ENCODE results near the gene ARFGEF3.

The ARFGEF3 gene

GRCh38 chr6:138211048-138211581, 49.4 kb downstream of the ARFGEF3 start:
- no peak for TF ChIP-seq TAF1 (IDR thresholded peaks at IDR 0.05; ENCODE audit: borderline replicate concordance, insufficient read depth, low read length)
- TF ChIP-seq FOXP2 (optimal IDR thresholded peaks at IDR 0.05; ENCODE audit: borderline replicate concordance, extremely low read depth, extremely low read length, insufficient read depth): no peak
- TF ChIP-seq POLR2AphosphoS5 (IDR thresholded peaks at IDR 0.05; ENCODE audit: low read depth, low read length): no peak
- no peak for TF ChIP-seq REST (IDR thresholded peaks at IDR 0.05; ENCODE audit: insufficient read depth in 1 of 2, low read depth in 2 of 2, low read length in 2 of 2)
- no peak for TF ChIP-seq SIN3A (IDR thresholded peaks at IDR 0.05; ENCODE audit: borderline replicate concordance, insufficient read depth, low read length)

- TF ChIP-seq REST (IDR thresholded peaks at IDR 0.05; ENCODE audit: insufficient read depth in 1 of 2, low read depth in 2 of 2, low read length in 2 of 2): no peak
- no peak for TF ChIP-seq SIN3A (IDR thresholded peaks at IDR 0.05; ENCODE audit: borderline replicate concordance, insufficient read depth, low read length)
- no peak for TF ChIP-seq POLR2AphosphoS5 (IDR thresholded peaks at IDR 0.05; ENCODE audit: low read depth, low read length)
- TF ChIP-seq FOXP2 (optimal IDR thresholded peaks at IDR 0.05; ENCODE audit: borderline replicate concordance, extremely low read depth, extremely low read length, insufficient read depth): no peak
- no peak for TF ChIP-seq TAF1 (IDR thresholded peaks at IDR 0.05; ENCODE audit: borderline replicate concordance, insufficient read depth, low read length)
Measured at GRCh38 chr6:138211601-138212000, 49.9 kb downstream of the ARFGEF3 start.

GRCh38 chr6:138215093-138215782, 53.5 kb downstream of the ARFGEF3 start:
- TF ChIP-seq SIN3A (IDR thresholded peaks at IDR 0.05; ENCODE audit: borderline replicate concordance, insufficient read depth, low read length) (no peak), POLR2AphosphoS5 (IDR thresholded peaks at IDR 0.05; ENCODE audit: low read depth, low read length) (no peak), TAF1 (IDR thresholded peaks at IDR 0.05; ENCODE audit: borderline replicate concordance, insufficient read depth, low read length) (no peak), REST (IDR thresholded peaks at IDR 0.05; ENCODE audit: insufficient read depth in 1 of 2, low read depth in 2 of 2, low read length in 2 of 2) (no peak), FOXP2 (optimal IDR thresholded peaks at IDR 0.05; ENCODE audit: borderline replicate concordance, extremely low read depth, extremely low read length, insufficient read depth) (no peak)

- TF ChIP-seq REST (IDR thresholded peaks at IDR 0.05; ENCODE audit: insufficient read depth in 1 of 2, low read depth in 2 of 2, low read length in 2 of 2): no peak
- TF ChIP-seq SIN3A (IDR thresholded peaks at IDR 0.05; ENCODE audit: borderline replicate concordance, insufficient read depth, low read length): no peak
- TF ChIP-seq TAF1 (IDR thresholded peaks at IDR 0.05; ENCODE audit: borderline replicate concordance, insufficient read depth, low read length): no peak
- TF ChIP-seq FOXP2 (optimal IDR thresholded peaks at IDR 0.05; ENCODE audit: borderline replicate concordance, extremely low read depth, extremely low read length, insufficient read depth): no peak
- TF ChIP-seq POLR2AphosphoS5 (IDR thresholded peaks at IDR 0.05; ENCODE audit: low read depth, low read length): no peak
Measured at GRCh38 chr6:138218449-138218848, 56.7 kb downstream of the ARFGEF3 start, which contains the start of gene PBOV1. TSS of gene PBOV1 (minus strand) at chr6:138218491. CDS start at chr6:138218395, 96 bp downstream.
